GM21737 (cell line): ENCODE results near the gene HERC3.
A peak's percentile ranks its signal among the peaks of the same experiment; 100 is the strongest.

Experiments used
- ATAC-seq: cut with Tn5 transposase; IDR thresholded peaks from one replicate; pipeline ENCODE4 v1.9.1; 2021; ENCODE audit warnings: mild to moderate bottlenecking, moderate library complexity; ENCODE audit not compliant: unreplicated experiment

The HERC3 gene

DNA sequence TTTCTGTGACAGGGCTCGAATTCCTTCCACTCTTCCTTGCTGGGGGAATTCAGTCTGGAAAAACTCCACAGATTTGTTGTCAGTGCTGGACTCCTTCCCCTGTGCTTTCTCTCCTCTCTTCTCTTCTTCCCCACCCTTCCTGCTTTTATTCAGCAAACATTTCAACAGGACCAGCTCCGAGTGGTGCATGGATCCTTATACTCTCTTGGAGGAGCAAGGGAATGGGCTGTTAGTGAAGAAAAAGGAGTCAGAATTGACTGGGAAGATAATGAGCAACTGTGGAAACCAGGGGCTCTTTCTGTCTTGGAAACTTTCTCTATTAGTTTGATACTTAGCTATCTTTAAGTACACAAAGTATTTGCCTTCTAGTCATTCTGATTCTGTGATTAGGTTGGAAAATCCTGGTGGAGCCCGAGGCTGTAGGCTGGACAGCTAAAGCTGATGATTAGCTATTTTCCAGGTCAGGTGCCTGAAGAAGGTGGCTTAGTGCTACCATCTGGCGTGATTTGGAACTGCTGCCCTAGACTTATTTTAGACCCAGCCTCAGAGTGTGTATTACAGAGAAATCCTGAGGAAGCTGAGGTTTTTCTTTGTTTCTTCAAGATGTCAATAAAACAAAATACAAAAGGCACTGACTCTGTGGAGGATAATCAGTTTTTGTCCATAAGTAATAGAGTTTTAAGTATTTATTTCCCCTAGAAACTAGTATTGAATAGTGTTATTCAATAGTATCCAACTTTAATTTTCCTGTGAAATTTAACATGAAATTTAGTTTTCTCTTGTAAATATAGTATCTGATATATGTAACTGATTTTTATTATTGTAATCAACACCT lies 67.0 kb downstream of the HERC3 start:
- peak; percentile 88 for ATAC-seq

DNA sequence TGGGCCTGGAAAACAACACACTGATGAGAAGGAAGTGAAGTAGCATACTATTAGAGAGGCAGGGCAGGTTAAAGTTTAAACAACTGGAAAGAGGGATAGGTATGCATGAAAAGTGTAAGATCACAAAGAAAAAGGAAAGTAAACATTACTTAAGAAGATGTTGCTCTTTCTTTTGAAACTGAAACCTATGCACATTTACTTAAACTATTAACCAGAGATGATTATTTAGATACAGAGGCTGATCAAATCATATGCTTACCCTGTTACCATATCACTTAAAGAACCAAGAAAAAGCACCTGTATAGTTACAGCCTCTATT lies 67.6 kb downstream of the HERC3 start:
- no peak for ATAC-seq

DNA sequence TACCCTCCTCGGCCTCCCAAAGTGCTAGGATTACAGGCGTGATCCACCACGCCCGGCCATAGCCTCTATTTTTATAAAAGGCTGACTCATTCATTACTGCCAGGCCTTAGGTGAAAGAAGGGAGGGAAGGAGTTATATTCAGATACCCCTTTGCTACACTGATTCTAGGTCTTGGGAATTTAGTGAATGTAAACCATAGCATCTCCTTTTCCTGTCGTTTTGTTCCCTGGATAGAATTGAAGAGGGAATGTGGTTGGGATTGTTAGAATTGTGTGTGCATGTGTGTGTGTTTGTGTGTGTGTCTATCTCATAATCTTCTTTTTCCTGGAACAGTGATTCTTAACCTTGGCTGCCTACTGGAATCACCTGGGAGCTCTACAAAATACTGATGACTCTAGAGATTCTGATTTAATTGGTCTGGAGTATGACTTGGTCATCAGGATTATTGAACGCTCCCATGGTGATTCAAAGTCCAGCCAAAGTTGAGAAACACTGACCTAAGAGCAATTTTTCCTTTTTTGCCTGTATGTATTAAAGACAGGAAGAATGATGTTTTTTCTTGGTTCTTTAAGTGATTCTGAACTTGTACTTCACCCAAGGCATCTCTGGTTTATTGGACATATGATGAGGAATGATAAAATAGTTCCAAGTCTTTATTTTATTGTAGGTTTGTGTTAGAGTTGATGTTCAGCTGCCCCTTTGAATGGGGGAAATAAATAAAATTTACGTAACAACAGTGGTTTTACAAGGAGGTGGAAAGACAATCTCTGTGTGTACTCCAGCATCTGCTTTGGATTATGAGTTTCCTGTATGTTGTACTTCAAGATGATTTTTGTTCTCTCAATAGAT lies 68.4 kb downstream of the HERC3 start:
- no peak for ATAC-seq

DNA sequence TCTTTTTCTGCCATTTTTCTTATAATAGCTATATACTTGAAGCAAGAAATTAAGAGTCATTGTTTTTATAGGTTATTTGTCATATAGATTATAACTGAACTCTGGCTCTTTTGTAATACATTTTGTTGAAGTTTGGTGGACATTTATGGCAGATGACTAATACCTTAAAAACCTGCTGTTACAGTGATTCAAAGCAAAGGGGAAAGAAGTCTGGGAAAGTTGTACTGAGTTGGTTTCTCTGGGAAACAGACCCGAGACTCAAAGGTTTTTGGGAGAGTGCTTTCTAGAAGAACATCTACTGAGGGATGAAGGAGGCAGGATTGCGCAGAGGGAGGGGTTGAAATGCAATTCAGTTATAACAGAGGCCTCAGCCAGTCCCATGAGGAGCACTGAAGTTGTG lies 69.5 kb downstream of the HERC3 start:
- no peak for ATAC-seq

DNA sequence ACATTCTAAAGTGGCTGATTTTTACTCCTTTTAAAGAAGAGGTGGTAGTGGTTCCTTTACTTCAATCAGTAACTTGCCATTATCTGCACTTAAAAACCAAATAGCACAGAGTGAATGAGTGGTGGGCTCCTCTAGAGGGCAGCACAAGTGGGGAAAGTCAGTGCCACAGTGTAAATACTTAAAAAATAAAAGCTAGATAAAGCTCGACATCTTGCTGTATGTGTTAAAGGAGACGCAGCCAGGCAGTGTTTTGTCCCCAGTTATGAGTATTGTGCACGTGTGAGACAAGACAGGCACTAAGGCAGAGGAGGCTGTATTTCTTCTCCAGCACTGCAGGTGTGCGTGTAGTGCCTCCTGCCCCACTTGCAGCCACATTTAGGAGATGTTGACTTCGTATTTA lies 80.7 kb downstream of the HERC3 start:
- no peak for ATAC-seq

DNA sequence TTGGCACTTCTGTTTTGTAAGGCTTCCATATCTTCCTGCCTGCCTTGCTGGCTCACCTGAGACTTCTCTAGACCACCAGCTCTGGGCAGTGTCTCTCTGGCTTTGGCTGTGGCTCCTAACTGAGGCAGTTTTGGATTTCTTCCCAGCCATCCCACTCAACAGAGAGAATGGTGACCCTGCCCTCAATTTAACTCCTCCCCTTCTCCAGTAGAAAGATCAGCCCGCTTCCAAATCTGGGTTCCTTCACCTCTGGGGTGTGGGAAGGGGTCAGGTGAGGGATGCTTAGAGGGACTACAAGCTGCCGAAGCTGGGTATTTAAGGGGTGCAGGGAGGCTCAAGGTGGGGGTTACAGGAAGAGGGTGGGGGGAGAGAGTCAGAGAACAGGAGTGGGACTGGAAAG lies 81.6 kb downstream of the HERC3 start:
- no peak for ATAC-seq

DNA sequence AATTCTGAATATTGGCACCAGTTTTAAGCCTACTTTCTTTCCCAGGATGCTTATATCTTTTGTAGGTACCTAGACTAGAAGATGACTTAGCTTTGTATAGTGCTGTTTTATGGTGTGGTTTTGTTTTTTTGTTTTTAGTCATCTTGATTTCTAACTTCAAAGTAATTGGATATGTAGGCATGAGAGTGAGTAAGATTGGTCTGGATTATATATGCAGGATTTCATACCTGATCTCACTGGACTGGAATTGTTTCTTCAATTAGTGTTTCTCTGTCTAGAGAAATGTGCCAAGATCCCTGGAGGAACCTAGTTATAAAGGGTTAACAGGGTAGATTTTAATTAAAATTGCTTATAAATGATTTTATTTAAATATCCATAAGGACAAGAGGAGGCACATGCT lies 82.3 kb downstream of the HERC3 start:
- no peak for ATAC-seq

DNA sequence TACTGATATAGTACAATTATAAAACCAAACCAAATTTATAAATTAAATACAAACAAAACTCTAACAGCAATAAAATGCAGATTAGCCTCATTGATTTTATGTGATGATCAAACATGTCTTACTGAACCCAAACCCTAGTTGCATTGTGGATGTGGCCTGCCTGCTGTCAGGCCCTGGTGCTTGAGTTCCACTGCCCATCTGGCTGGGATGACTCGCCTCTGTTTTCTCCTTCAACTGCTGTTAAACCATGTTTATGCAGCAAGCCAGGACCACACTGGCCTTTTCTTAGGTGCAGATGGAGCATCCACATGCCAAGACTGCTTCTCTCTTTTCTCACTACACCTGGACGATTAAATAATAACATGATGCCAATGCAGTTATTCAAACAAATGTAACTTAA lies 82.7 kb downstream of the HERC3 start:
- no peak for ATAC-seq

DNA sequence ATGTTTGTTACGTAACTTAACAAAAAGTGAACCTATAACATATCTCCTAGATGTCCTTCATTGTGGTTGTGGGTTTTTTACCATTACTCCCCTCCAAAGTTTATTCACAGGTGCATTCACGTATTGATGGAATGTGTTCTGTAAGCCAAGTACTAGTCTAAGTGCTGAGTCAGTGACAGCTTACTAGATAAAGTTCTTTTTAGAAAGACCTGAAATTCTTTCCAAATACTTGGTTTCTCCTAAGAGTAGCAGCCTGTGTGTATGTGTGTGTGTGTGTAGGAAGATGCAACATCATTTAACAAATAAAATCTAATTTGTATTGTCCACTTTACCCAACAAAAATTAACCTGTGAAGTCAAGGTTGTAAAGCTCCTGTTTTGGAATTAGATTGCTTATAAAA lies 83.3 kb downstream of the HERC3 start:
- no peak for ATAC-seq

DNA sequence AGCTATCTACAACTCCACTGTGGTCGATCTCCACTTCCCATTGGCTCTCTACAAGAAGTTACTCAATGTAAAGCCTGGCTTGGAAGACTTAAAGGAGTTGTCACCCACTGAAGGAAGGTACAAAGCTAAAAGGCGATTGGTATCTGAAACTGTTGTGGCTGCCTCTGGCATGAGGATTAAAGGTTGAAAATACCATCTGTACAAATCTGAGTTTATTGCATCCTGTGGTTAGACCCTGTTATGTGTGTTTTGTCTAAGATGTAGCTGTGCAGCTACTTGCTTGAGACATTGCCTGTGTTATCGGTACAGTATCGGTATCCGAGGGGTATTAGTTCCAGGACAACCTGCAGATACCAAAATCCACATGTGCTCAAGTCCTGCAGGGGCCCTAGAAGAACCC lies 88.9 kb downstream of the HERC3 start:
- no peak for ATAC-seq

DNA sequence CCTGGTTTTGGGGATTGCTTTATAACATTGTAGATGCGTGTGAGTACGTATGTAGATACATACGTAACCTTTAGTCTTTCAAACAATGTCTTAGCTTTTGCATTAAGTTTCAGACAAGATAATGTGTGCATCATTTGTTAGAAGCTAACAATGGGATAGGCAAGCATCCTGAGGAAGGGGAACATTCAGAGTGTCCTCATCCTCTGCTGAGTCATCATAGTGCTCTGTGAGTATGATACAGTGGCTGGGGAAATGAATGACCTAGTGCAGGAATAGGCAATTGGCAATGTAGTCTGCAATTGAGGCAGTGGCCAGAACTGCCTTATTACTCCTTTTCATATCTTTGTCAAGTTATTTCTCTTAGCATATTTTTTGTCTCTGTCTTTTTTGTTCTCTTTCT lies 98.1 kb downstream of the HERC3 start:
- ATAC-seq = no peak

DNA sequence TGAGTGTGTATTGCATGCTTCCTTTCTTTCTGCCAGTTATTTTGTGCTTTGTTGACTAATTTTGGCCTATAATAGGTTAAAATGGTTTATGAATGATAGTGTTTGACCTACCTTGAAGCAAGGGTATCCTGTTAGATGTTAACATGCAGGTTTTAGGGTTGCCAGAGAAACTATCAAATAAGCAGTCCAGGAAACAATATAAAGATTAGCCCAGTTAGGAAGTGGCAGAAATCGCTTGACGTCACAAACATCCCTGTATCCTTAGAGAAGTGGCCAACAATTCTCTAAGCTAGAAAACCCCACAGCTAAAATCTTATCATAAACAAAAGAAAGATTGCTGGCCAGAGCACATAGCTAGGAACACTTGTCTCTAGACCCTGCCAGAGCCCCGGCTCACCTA lies 101.5 kb downstream of the HERC3 start:
- ATAC-seq = no peak

DNA sequence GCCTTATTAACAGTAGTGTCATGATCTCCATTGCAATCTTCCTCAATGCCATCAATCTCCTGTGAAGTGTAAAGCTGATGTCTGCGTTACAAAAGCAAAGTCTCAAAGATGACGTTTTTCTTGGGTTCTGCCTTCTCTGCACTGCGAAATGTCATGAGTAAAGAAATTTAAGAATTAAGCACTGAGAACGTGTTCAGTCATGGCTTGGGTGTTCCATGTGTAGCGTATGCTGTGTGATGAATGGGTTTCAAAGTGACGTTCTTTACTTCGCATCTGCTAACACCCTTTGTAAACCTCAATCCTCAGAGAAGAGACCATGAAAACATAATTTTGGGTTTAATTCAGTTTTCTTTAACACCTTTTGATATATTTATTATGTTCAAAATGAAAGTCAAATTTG lies 104.3 kb downstream of the HERC3 start:
- ATAC-seq = no peak

DNA sequence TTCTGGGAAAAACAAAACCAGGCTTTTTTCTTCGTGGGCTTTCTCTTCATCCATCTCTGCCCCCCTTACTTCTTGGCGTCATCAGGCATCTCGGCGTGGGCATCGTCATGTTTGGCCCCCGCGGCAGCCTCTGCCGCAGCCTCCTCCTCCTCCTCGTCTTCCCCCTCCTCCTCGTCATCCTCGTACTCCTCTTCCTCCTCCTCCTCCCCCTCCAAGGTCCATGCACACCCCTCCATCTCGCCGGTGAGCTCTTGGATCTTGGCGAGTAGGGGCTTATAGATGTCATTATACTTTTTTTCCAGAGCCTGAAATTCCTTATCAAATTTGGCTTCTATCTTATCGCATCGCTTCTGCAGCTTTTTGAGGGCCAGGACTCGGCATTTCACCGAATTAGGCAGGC lies 104.9 kb downstream of the HERC3 start:
- peak; percentile 32 for ATAC-seq

DNA sequence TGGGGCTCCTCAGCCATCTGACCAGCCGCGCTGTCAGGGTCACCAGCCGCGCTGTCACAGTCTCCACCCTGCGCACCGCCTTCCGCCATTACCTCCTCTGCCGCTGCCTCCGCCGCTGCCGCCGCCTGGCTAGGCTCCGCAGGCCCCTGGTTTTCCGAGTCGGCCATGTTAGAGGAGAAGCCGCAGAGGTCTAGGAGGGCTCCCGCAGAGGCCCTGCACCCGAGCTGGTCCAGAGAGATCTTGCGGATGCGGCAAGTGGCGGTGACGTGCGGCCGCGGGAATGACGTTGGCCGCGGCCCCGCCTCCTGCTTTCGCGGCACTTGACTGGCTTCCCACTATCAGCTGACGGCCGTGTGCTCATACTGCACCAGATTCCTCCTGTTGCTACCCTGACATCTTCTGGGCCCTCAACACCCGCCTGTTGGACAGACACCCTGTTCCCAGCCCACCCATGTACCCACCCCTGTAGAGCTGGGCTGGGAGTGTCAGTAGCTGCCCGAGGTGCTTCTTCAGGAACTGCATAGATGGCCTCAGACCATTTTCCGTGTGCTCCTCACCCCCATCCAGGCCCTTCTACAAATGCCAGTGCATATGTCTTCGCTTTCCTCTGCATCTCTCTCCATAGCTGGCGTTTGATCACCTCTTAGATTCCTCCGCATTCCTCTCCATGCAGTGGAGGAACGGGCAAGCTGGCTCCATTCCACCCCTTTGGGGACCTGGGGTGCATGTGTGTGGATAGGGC lies 105.5 kb downstream of the HERC3 start, which contains the start of gene NAP1L5:
Gene NAP1L5 (minus strand): TSS at position 242 of the 742 bp plus-strand sequence. CDS start 75 bp downstream, at position 167.
- peak; percentile 85 for ATAC-seq

DNA sequence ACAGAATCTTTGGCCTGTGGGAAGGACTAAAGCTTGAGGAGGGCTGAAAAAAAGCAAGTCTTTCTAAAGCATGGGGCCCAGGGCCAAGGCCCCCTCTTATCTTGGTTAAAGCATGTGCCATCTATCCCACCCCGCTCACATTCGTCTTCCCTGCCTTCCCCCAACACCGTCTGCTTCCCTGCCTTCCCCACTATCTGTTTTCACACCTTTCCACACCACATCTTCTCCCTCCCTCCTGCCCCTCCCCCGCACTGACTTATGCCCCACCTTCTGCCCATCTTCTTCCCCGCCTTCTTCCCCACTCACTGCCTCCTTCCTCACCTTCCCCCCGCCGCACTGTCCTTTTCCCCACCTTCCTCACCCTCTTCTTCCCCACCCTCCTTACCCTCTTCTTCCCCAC lies 106.2 kb downstream of the HERC3 start:
- ATAC-seq = no peak

DNA sequence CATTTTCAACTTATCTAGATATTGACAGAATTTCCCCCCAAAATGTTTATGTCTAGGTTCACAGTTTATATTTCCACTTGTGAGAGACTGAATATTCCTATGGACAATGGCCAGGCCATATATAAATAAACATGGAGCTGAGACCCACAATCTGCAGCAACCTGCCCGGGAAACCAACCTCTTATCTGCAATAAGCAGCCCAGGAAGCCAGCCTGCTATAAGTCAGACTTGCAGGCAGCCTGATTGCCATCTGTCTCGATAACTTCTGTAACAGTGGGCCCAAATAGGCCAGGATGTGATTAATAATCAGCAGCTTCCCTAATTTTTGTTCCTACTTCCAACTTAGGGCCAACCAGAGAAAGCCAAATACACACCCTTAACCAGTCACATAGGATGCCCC lies 110.5 kb downstream of the HERC3 start:
- no peak for ATAC-seq

DNA sequence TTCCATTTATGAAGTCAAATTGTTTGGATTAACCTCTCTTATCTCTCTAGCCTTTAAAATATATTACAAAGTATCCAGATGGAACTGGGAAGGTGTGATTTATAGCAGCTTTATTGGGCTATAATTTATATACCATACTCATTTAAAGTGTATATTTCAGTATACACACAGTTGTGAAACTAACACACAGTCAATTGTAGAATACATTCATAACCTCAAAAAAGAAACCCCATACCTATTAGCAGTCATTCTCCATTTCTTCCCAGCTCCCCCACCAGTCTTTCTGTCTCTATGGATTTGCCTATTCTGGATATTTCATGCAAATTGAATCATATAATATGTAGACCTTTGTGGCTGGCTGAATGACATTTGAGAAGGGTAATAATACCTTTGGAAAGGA lies 112.9 kb downstream of the HERC3 start:
- no peak for ATAC-seq

DNA sequence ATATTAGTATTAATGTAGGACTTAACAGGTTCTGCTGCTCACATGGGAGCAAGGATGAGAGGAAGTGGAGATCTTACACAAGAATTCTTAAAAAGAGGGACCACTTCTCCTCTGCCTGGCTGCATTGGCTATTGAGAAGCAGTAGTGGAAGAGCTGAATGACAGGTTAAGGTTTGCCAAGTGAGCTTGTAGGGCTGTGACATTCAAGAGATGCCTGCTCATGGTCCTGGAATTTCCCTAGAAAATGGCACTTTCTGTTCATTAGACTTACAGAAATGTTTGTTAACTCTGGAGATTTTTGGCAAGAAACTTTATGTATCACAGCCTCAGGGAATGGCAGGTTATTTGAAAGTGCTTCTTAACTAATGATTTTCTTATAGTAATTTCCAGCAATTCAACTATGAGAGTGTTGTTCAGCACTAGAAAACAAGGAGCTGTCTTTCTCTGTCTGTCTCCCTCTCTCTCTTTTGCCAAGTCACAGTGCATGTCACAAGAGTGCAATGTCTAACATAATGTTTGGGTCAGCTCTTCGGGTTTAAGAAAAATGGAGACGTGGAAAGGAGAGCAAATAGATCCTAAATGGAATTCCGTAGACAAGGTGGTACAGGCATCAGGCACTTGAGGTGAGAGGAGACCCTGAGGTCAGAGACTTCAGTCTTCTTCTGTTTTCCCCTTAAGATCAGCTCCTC lies 113.7 kb downstream of the HERC3 start:
- ATAC-seq = no peak

DNA sequence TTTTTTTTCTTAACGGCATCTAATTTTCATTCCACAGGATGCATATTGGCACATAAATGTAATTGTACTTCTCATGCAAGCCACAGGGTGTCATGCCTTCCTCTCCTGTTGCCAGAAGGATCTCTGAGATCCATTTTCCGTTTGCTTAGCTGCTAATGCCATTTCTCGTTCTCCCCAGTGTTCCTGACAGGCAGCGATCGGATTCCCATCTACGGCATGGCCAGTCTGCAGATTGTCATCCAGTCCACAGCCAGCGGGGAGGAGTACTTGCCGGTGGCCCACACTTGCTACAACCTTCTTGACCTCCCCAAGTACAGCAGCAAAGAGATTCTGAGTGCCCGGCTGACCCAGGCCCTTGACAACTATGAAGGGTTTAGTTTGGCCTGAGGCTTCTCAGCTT lies 114.3 kb downstream of the HERC3 start:
- no peak for ATAC-seq

DNA sequence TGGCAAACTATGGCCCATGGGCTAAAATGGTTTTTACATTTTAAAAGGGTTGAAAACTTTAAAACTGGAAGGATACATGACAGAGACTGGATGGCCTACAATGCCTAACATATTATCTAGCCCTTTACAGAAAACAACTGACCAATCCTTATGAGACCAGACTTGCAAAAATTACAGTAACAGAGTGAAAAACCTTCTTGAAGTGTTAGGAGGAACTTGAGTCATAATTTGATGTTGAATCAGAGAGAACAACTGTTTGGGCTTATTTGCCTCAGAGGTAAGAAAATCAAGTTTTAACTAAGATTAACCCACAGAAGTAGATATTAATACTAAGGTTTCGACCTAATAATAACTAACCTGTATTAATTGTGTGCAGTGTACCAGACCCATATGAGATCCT lies 117.7 kb downstream of the HERC3 start:
- no peak for ATAC-seq
